ENCODE data around the gene FSHB.

FSHB gene

GRCh38 chr11:30270671-30271070 lies 39.9 kb downstream of the FSHB start:
- no peak for DNase-seq

GRCh38 chr11:30277176-30277575 lies 46.4 kb downstream of the FSHB start:
- DNase-seq, result no peak

GRCh38 chr11:30279796-30280195 lies 49.0 kb downstream of the FSHB start:
- no peak for DNase-seq

GRCh38 chr11:30281476-30282288 lies 50.9 kb downstream of the FSHB start:
- no peak for DNase-seq

GRCh38 chr11:30282289-30282631 lies 51.4 kb downstream of the FSHB start:
- no peak for DNase-seq

All from activated CD4-positive, alpha-beta T cell treated with anti-CD3 and anti-CD28 coated beads, Interleukin-2, amount 50 U/mL, for 1 hour (primary cell).